GM19438 (cell line): ENCODE measurements around the gene TTBK1.

Source experiments
- ATAC-seq: cut with Tn5 transposase; IDR thresholded peaks from one replicate; pipeline ENCODE4 v1.9.1; 2021; ENCODE audit warnings: low read depth; ENCODE audit not compliant: unreplicated experiment

TTBK1 gene

DNA sequence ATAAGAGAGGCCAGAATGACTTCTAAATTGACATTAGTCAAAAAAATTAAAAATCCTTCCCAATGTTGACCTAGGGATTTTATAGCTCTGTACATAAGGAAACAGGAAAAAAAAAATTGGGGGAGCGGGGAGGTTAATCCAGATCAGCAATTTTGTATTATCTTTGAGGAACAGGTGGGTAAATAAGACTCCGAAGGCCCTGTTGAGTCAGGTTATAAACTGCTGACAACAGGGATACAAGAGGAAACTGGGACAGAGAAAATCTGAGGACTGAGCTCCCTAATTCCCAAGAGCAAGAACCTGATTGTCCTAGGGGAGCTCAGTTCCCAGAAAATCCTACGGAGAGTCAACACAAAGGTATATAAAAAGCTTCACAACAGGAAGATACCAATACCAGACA, 92.2 kb downstream of the TTBK1 start:
- ATAC-seq: no peak

DNA sequence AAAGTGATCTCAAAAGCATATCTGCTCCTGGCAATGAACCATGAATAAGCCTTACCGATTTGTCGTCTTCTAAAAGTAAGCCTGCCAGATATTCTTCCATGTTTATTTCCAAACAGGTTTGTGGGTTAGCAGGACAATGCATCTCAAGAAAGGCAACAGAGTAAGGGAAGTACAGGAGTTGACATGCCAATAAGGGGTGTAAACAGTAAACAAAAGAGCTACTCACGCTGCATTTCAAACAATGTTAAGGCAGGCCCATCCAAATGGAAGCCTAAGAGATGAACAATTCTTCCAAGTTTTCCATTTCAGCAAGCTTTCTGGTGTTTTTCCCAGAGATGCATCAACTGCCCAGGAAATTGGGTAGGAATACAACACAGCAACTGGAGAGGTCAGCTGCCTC, 93.1 kb downstream of the TTBK1 start:
- ATAC-seq: no peak
